GM19023 (cell line): ENCODE data around the gene TFDP1.

ENCODE experiments used
- ATAC-seq: cut with Tn5 transposase; IDR thresholded peaks from one replicate; pipeline ENCODE4 v1.9.1; 2021; ENCODE audit warnings: mild to moderate bottlenecking, moderate library complexity; ENCODE audit not compliant: unreplicated experiment

The TFDP1 gene

DNA sequence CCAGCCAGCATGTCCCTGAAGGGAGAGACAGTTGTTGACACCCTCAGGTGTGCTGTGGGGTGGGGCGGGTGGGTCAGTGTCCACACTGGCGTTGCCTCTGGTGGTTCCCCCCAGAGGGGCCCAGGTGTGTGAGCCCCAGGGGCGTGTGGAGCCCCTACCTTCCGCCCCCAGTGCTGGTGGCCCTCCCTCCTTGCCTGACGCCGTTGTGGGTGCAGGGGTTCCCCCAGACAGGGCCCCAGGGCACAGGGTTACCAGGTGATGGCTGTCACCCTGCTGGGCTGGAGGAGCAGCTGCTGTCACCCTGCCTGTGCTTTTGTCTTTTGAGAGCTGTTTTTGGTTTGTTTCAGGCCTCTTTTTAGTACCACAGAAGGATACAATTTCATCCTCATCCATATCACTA lies 46.3 kb downstream of the TFDP1 start:
- ATAC-seq: no peak

DNA sequence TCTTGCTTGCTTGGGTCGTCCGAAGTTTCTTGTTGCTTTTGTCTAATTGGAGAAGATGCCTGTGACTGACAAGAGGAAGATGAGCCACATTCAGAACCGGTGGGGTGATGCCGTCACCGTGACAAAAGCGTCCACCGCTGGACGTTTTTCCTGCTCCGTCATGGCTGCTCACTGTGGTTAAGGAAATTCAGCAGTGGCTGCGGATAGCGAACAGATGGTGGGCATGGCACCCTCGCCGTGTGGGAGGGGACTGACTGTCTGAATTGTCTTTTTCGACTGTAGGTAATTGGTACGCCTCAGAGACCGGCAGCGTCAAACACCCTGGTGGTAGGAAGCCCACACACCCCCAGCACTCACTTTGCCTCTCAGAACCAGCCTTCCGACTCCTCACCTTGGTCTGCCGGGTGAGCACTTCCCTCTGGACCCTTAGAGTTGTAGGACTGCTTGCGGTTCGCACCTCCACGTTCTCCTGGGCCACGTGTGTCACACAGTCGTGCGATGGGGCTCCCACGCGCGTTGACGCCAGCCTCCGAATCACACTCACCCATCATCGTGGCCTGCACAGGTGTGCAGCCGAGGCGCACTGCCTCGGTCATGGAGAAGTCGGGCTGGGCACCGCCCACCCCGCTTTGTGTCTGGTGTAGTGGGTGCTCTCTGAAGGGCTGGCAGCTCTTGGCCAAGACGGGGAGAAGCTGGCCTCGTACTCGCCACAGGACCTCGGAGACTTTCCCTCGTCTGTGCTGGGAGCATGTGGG lies 47.0 kb downstream of the TFDP1 start:
- ATAC-seq: no peak

DNA sequence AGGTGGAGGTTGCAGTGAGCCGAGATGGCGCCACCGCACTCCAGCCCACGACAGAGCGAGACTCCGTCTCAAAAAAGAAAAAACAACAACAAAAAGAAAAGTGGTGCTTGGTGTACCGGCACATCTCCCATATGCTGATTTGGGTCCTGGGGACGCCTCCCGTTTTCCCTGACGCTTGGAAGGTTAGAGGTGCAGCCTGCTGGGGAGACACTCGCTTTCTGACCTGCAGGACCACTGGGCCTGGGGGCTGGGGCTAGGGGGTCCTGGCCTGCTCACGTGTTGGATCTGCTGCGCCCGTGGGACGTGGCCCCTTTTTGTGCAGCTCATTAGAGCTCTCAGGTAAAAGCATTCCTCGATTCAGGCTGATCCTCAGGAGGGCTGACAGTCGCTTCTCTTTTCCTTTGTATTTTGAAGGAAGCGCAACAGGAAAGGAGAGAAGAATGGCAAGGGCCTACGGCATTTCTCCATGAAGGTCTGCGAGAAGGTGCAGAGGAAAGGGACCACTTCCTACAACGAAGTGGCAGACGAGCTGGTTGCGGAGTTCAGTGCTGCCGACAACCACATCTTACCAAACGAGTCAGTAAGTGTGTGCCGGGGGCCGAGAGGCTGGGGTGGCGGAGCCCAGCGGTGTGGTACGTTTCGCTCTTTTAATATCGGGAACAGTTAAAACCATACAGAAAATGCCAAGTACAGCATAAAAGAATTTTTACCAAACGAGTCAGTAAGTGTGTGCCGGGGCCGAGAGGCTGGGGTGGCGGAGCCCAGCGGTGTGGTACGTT lies 48.3 kb downstream of the TFDP1 start:
- ATAC-seq: no peak

DNA sequence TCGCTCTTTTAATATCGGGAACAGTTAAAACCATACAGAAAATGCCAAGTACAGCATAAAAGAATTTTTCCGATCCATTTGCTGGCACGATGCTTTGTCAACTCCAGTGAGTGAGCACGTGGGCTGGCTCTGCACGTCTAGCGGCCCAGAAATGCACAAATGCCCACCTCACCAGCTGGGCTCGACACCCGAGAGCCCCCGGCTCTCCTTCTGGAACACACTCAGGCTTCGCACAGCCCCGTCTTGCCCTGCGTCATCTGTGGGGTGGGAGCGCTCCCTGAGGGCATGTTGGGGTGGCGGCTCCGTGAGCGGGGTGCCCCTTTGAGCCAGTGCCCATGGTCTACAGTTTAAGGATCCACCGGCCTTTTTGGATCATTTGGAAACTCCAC lies 48.9 kb downstream of the TFDP1 start:
- no peak for ATAC-seq

DNA sequence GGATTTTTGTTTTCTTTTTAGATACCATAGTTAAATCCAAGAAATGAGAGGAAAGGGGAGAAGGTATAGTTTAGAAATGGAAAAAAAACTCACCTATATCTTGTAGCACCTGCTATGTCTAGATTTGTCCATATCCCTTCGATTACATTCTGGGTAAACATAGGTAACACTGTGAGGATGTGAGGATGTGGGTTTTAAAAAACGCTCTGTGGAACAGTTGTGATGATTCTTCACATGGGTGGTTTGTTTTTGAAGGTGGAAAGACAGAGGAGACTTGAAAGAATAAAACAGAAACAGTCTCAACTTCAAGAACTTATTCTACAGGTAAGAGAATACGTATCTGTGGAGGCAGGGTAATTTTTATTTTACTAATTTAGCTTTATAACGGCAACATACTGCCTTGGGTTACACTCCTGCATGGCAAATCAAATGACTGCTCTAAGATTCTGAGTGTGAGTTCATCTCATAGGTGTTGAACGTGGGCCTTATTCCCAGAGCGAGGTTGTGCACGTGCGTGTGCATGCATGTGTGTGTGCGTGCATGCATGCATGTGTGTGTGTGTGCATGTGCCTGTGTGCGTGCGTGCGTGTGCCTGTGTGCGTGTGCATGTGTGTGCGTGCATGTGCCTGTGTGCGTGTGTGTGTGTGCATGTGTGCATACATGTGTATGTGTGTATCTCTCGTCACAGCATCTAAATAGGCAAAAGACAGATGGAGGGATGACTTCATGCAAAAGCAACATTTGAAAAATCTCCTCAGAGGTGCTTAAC lies 49.9 kb downstream of the TFDP1 start:
- no peak for ATAC-seq

DNA sequence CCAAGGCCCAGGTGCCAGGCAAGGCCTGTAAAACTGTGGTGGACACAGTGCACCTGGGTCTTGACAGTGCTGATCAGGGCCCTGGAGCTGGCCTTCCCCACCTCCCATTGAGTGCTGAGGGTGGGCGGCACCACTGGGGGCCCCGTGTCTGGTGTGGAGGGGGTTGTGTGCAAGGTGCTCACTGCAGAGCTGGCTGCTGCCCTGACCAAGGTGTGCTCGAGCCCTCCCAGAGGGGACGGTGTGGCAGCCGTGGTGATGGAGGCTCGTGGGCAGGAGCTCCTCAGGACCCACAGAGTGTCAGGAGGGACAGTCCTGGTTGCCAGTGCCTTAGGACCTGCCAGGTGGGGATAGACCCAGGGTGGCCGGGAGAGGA lies 50.5 kb downstream of the TFDP1 start:
- no peak for ATAC-seq

DNA sequence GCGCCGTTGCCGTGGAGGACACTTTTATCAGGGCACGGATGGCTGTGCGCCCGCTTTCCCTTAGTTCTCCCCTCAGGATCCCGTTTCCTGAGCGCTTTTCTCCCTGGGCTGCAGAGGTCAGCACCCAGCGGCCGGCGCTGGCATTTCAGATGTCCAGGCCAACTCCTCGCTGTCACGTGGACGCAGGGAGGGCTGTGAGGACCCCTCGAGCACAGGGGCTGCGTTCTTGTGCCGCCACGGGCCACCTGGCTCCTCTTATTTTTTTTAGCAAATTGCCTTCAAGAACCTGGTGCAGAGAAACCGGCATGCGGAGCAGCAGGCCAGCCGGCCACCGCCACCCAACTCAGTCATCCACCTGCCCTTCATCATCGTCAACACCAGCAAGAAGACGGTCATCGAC lies 51.2 kb downstream of the TFDP1 start:
- ATAC-seq: no peak

DNA sequence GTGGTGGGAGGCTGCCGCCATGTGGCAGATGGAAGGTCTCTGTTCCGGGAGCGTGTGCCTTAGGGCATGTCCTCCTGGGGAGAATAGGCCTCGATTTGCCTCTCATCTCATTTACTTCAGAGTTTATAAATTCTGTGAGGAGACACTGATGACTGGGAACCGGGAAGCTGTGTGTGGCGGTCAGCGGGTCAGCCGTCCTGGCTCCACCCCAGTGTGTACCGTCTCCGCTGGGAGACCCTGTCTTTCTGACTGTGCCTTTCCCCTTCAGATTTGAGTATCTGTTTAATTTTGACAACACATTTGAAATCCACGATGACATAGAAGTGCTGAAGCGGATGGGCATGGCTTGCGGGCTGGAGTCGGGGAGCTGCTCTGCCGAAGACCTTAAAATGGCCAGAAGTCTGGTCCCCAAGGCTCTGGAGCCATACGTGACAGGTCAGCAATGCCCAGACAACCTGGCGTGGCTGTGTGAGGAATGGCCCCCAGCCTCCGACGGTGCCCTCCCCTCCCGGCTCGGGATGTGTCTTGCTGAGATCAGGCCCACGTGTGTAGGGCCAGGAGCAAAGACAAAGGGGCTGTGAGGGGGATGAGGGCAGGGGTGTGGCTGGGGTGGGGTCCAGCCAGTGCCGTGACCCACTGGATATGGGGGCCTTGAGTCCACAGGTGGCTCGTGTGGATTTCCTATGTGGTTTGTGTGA lies 51.9 kb downstream of the TFDP1 start:
- no peak for ATAC-seq

DNA sequence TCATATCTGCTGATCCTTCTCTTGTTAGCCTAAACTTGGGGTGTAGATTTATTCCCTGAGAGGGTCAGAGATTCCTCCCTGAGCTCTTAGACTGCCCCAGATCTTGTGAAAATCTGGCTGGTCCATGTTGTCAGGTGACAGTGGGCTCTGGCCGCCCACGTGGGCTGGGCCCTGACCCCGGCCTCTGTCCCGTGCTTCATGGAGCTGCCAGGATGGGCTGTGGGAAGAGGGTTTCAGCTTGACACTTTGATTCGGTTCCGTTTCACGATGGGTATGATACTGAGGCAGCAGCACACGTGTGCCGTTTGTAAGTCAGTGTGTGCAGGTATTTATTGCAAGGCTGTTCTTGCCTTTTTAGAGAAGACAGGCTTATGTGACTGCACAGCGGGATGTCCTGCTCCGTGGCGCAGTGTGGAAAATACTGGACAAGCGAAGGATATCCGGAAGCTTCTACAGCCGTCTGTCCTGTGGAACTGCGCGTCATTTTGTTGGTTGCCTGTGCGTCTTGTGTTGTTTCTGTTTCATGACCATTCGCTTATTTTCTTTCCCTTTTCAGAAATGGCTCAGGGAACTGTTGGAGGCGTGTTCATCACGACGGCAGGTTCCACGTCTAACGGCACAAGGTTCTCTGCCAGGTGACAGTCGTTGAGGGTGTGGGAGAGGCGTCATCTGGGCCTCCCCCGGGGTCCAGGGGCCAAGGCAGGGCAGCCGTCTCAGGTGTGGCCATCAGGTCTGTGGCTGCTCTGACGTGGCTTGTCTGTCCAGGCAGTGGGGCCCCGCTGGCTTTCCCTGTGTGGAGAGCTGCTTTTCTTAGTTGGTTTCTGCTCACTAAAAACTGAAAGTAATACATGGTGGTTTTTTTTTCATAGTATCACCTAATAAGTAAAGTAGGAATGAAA lies 53.0 kb downstream of the TFDP1 start:
- ATAC-seq: no peak

DNA sequence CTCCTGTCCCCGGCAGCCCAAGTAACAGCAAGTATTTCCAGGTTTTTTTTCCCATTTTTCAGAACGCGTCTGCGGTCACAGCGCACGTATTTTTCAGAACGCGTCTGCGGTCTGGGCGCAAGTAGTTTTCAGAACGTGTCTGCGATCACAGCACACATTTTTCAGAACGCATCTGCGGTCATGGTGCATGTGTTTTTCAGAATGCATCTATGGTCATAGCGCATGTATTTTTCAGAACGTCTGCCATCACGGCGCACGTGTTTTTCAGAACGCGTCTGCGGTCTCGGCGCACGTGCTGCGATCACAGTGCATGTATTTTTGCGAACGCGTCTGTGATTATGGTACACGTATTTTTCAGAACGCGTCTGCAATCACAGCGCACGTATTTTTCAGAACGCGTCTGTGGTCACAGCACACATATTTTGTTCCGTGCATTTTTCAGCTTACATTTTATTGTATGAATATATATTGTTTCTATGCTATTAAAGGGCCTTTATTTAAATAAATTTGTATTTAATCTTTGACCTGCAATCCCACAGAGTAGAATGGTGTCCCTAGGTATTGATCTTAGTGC lies 53.7 kb downstream of the TFDP1 start:
- ATAC-seq: no peak

DNA sequence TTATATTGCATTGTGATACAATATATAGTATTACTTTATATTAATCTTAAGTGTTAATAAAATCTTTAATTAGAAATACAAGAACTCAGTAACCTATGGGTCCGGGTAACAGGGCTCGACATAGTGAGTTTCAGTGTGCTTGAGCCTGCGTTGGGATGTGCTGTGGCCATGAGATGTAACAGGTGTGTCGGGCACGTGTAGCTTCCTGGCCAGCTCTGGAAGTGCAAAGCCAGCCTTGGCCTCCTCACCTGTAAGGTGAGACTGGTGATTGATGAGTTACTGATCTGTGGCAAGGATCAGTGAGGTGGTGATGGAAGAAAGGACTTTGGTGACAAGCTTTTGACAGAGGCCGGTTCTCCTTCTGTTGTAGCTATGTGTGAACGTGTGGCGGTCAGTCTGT lies 54.3 kb downstream of the TFDP1 start:
- no peak for ATAC-seq

DNA sequence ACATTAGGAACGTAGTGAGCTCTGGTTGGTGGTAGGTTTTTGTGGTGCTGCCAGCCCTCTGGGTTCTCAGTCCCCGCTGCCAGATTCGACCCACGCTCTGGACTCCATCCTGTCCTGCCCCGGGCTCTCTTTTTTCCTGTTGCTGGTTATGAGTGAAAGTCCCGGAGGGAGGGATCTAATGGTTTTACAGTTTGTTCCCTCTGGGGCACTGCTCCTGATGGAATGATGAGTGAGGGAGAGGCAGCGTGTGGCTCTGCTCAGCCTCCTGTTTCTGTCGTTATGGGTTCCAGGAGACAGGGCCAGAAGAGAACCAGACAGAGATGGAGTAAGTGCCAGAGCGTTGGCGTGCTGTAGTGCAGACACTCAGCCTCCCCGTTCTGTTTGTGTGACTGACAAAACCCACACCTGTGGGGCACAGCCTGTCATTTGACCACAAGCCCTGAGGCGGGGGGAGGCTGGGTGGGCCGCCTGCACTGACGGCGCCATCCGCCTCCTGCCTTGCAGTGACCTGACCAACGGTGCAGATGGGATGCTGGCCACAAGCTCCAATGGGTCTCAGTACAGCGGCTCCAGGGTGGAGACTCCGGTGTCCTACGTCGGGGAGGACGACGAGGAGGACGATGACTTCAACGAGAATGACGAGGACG lies 55.2 kb downstream of the TFDP1 start:
- ATAC-seq: no peak

DNA sequence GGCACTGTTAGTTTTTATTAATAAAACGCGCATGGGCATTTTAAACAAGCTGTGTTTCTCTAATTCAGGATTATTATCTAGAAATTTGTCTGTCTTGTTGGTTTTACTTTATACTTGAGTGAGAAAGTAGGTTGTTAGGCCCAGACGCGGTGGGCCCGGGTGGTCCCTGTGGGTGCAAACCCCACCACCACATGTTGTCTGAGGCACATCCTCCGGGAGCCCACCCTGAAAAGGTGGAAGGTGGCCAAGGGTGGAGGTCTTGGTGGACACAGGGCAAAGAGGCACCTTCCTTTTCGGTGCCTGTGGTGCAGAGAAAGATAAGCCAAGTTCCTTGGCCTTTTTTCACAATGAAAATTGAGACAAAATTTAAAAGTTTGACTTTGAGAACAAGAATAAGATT lies 56.9 kb downstream of the TFDP1 start:
- ATAC-seq: no peak

DNA sequence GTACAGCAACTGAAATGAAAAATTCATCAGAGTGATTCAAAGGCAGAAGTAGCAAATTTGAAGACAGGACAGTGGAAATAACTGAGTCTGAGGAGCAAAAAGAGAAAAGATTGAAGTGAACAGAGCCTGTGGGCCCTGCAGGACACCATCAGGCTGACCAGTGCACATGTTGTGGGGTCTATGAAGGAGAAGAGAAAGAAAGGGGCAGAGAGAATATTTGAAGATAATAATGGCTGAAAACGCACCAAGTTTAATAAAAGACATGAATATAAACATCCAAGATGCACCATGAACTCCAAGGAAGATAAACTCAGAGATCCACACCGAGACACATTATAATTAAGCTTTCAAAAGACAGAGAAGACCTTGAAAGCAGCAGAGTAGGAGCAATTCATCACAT lies 58.0 kb downstream of the TFDP1 start:
- ATAC-seq: no peak

DNA sequence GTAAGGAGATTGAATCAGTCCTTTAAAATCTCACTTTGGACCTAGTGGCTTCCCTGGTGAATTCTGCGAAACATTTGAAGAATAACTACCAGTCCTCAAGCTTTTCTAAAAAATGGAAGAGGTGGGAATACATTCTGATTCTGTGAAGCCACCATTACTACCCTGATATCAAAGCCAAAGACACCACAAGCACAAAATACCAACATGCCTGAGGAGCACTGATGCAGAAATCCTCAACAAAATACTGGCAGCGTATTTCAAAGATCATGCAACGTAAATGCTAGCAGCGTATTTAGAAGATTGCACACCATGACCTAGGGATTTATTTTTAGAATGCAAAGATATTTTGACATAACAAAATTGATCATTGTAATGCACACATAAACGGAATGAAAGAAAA lies 59.0 kb downstream of the TFDP1 start:
- no peak for ATAC-seq

DNA sequence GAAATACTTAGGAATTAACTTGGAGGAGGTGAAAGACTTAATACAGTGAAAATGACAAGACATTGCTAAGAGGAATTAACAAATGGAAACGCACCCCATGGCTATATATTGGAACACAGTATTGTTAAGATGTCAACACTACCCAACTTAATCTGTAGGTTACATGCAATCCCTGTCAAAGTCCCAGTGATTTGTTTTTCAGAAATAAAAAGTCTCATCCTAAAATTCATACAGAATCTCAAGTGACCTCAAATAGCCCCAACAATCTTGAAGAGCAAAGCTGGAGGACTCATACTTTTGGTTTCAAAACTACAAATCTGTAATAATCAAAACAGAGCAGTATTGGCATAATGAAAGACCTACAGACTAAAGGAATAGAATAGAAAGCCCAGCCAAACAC lies 60.2 kb downstream of the TFDP1 start:
- no peak for ATAC-seq

DNA sequence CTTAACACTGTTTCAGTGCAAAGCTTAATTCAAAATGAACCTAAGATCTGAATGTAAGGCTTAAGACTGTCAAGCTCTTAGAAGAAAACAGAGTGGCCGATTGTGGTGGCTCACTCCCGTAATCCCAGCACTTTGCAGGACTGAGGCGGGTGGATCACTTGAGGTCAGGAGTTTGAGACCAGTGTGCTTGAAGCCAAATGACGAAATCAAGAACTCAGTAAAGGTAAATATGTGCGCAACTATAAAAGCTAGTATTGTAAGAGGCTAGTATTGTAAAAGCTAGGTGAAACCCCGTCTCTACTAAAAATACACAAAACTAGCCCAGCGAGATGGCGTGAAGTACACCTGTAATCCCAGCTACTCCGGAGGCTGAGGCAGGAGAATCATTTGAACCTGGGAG lies 60.8 kb downstream of the TFDP1 start:
- ATAC-seq: no peak

DNA sequence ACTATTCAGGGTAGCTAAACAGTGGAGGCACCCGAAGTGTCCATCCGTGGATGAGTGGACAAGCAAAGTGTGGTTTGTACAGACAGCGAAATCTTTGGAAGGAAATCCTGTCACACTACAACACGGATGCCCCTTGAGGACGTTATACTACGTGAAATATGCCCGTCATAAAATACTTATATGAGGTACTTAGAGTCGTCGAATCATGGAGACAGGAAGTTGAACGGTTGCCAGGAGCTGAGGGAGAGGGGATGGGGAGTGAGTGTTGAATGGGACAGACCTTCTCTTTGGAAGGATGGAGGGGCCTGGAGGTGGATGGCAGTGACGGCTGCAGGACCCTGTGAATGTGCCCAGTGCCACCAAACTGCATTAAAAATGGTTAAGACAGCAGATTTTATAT lies 61.8 kb downstream of the TFDP1 start:
- no peak for ATAC-seq

DNA sequence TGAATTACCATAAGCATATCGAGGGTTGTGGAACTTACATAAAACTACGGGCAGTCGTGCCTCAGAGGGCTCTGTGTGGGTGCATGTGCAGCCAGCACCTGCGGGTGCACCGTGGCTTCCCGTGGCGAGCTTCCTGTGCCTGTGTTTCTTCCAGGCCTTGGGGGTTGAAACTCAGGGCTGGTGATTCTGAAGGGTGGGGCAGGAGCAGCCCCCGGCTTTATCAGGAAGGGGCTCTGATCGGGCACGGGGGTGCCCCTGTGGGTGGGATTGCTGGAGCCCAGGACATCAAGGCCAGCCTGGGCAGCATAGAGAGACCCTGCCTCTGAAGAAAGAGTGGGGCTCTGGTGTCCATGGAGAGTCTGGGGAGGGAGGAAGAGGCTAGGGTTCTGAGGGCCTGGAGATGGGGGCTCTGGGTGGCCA lies 62.4 kb downstream of the TFDP1 start:
- ATAC-seq: no peak
